HG03520 (cell line): ENCODE data around the gene MYCN.
"Not testable (repeated sequence)": the region's sequence is repeated elsewhere in the genome, so short reads cannot be mapped to it uniquely, and the experiment has no call there.

ENCODE experiments used
- ATAC-seq: cut with Tn5 transposase; IDR thresholded peaks from one replicate; pipeline ENCODE4 v1.9.1; 2021; ENCODE audit warnings: mild to moderate bottlenecking, moderate library complexity; ENCODE audit not compliant: unreplicated experiment

The MYCN gene

GRCh38 chr2:15907461-15908324 is 32.7 kb upstream of the MYCN start:
- no peak for ATAC-seq

GRCh38 chr2:15908371-15908770 is 32.0 kb upstream of the MYCN start:
- ATAC-seq: no peak

DNA sequence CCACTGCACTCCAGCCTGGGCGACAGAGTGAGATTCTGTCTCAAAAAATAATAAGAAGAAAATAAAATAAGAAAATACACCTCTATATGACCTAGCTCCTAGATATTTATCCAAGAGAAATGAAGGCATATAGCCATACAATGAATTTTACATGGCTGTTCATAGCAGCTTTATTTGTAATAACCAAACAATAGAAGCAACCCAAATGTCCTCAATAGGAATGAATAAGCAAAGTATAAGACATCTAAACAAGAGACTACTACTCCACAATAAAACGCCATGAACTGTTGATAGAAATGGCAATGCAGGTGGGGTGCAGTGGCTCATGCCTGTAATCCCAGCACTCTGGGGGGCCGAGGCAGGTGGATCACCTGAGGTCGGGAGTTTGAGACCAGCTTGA is 31.2 kb upstream of the MYCN start:
- ATAC-seq: no peak

DNA sequence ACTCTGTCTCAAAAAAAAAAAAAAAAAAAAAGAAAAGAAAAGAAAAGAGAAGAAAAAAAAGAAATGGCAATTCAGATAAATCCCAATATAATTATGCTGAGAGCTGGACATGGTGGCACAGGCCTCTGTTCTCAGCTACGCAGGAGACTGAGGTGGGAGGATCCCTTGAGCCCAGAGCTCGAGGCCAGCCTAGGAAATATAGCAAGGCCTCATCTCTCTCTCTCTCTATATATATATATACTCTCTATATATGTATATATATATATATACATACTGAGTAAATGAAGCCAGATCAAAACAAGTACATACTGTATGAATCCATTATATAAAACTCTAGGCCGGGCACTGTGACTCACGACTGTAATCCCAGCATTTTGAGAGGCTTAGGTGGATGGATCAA is 30.6 kb upstream of the MYCN start:
- no peak for ATAC-seq

- ATAC-seq: not testable (repeated sequence)
Measured at GRCh38 chr2:15911270-15911669, 29.1 kb upstream of the MYCN start.

GRCh38 chr2:15911686-15912085 is 28.7 kb upstream of the MYCN start:
- ATAC-seq: no peak

- no peak for ATAC-seq
Measured at GRCh38 chr2:15912203-15912602, 28.1 kb upstream of the MYCN start.

GRCh38 chr2:15913146-15913545 is 27.2 kb upstream of the MYCN start:
- no peak for ATAC-seq

- no peak for ATAC-seq
Measured at GRCh38 chr2:15914596-15915385, 25.6 kb upstream of the MYCN start.

- ATAC-seq: not testable (repeated sequence)
Measured at GRCh38 chr2:15915546-15915945, 24.8 kb upstream of the MYCN start.

DNA sequence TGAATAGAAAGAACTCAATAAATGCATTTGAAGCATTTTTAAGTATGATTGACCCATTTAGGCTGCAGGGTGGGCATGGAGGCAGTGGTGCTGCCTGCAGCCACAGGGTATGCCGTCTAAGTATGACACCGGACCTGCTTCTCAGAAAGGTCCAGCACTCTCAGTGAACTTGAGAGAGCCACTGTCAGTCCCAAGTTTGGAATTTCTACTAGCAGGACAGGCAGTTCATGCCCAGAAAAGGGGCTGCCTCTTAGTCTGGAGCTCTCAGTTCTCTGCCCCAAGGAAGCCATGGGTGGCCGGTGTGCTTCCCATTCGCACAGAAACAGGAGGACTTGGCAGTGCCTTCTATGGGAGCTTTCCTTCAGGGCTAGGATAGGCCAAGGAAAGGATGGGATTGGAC is 24.0 kb upstream of the MYCN start:
- ATAC-seq: no peak

DNA sequence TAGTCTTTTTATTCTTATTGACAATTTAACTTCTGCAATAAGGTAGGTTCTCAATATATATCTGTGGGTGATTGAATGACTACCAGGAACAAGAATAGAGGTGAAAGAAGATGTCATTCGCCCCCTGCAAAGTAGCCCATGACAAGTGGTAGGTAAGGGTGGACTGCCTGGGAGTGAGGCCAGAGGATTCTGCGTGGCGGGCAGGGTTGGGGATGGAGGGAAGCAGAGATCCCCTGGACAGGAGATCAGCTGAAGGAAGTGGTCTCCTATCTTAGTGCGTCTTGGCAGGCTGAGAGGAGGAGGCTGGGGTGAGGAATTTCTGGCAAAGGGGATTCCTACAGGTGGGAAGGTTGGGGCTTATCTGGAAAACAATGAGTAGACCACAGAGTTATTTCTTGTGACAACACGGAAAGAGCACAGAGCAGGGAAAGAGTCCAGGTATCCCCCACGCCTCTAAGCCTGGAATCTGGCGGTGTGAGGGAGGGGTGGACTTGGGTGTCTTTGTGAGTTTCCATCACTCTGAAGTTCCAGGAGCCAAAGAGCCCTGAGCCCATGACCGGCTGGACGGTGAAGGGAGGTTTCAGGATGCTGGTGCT is 21.5 kb upstream of the MYCN start:
- ATAC-seq: no peak

- no peak for ATAC-seq
Measured at GRCh38 chr2:15919716-15920434, 20.5 kb upstream of the MYCN start.

DNA sequence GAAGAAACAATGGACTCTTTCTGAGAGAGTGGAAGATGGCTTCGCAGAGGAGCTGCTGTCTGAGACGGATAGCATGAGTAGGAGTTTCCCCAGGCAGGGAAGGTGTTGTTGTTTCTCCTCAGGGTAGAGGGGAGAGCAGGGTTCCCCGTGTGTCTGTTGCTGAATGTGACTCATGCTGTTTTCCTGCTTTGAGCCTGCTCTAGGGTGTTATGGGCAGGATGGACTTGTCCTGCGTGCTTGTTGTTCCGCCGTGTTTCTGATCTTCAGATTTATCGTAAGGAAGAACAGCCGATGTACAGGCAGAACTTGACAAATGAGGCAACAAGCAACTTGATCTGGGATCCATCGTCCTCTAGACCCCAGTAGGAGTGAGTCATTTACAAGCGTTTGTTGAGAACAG is 19.7 kb upstream of the MYCN start:
- ATAC-seq: no peak

DNA sequence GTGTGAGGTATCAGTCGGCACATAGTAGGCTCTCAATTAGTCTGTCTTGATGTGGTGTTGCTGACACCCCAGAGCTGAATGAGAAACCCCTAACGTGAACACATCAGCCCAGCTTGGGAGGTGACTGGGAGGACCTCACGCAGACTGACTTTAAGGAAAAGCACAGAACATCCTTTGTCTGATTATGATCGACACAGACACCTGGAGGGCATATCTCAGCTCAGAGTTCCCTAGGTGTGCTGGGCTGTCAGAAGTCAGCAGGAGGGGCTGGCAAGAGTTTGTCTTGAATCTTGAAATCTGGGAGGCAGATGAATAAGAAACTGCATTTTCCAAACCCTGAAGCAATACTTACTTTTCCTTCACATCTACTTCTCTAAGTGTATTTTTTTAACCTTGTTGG is 16.8 kb upstream of the MYCN start:
- no peak for ATAC-seq

GRCh38 chr2:15925819-15926218 is 14.5 kb upstream of the MYCN start:
- no peak for ATAC-seq

DNA sequence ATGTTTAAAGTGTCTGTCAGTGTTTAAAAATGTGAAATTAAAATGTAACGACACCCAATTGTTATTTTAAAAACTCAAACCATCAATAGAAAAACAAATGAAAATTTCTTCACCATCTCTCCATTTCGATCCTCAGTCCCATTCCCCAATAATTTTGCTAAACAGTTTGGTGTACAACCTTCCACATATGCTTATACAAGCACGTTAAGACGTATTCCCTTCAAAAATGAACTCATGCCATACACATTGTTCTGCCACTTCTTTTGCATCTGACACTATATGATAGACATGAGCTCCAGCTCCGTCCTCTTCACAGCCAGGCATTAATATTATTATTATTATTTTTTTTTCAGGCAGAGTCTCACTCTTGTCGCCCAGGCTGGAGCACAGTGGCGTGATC is 14.1 kb upstream of the MYCN start:
- no peak for ATAC-seq

GRCh38 chr2:15927551-15928218 is 12.7 kb upstream of the MYCN start:
- ATAC-seq: no peak

GRCh38 chr2:15929008-15929407 is 11.3 kb upstream of the MYCN start:
- not testable (repeated sequence) for ATAC-seq

DNA sequence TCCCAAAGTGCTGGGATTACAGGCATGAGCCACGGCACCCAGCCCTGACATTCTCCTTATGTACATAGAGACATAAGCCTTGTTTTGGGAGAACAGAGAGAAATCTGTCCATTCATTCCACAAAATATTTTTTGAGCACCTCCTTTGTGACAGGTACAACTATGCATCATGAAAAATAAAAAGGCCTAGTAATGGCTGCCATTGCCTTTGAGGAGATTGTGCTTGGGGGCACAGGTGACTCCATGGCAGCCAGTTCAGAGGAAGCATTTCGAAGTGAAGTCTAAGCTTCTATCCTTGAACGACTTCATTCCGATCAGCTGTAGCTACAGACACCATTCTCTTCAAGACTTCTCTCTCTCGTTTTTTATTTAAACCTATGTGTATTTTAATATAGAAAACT is 10.5 kb upstream of the MYCN start:
- ATAC-seq: no peak
